Smooth muscle cell (in vitro differentiated cells): Measurements from ENCODE around the gene SCGB2A2. TPM values are rescaled to one million over a fixed set of nuclear protein-coding genes. Genes with fewer than 3 reads are reported as not detected.

Experiments used
- DNase-seq: peaks from one replicate; lab custom pipeline; 2025; ENCODE audit not compliant: unreplicated experiment; lab: John Stamatoyannopoulos, UW
- H2AFZ ChIP-seq: fragments of 200-600 bp; sonication (generic); 2 replicates; pipeline ENCODE4 v1.6.0; 2016; ENCODE audit warnings: antibody characterized with exemption, low read depth, mild to moderate bottlenecking
- H3F3A ChIP-seq: fragments of 200-600 bp; sonication (generic); 2 replicates; pipeline ENCODE4 v1.6.0; 2017; ENCODE audit warnings: antibody characterized with exemption, low read depth
- H3K27ac ChIP-seq: fragments of 200-600 bp; sonication (generic); 2 replicates; pipeline ENCODE4 v1.5.1; 2016; ENCODE audit warnings: low read depth, mild to moderate bottlenecking
- H3K27me3 ChIP-seq: fragments of 200-600 bp; sonication (generic); 2 replicates; pipeline ENCODE4 v1.6.1; 2016; ENCODE audit warnings: low read depth, mild to moderate bottlenecking
- H3K36me3 ChIP-seq: fragments of 200-600 bp; sonication (generic); 2 replicates; pipeline ENCODE4 v1.5.1; 2016; ENCODE audit warnings: low read depth
- H3K4me1 ChIP-seq: fragments of 200-600 bp; sonication (generic); 2 replicates; pipeline ENCODE4 v1.5.1; 2016; ENCODE audit warnings: low read depth
- H3K4me2 ChIP-seq: fragments of 200-600 bp; sonication (generic); 2 replicates; pipeline ENCODE4 v1.6.0; 2016; ENCODE audit warnings: mild to moderate bottlenecking
- H3K4me3 ChIP-seq: fragments of 200-600 bp; sonication (generic); 2 replicates; pipeline ENCODE4 v1.5.1; 2016; ENCODE audit warnings: mild to moderate bottlenecking
- H3K79me2 ChIP-seq: fragments of 200-600 bp; sonication (generic); 2 replicates; pipeline ENCODE4 v1.6.0; 2016; ENCODE audit warnings: low read depth, mild to moderate bottlenecking
- H3K9ac ChIP-seq: fragments of 200-600 bp; sonication (generic); 2 replicates; pipeline ENCODE4 v1.6.0; 2016; ENCODE audit warnings: low read depth
- H3K9me3 ChIP-seq: fragments of 200-600 bp; sonication (generic); replicated peaks from 2 replicates; pipeline ENCODE4 v1.5.1; 2016; ENCODE audit warnings: low read depth
- H4K20me1 ChIP-seq: fragments of 200-600 bp; sonication (generic); 2 replicates; pipeline ENCODE4 v1.6.0; 2016; ENCODE audit warnings: low read depth
- CTCF ChIP-seq: fragments of 200-600 bp; sonication (generic); IDR thresholded peaks from 2 replicates; pipeline ENCODE4 v1.5.1; 2017; ENCODE audit warnings: borderline replicate concordance, mild to moderate bottlenecking, antibody characterized with exemption; ENCODE audit not compliant: insufficient read depth, poor library complexity, severe bottlenecking
- WGBS: methylation state at CpG from one replicate; pipeline ENCODE4 v1.1.7; 2016; ENCODE audit warnings: low lambda C conversion rate; 5-methylcytosine and 5-hydroxymethylcytosine counted together
- polyA plus RNA-seq: library from polyadenylated mRNA; unstranded; fragments of >200 nt; fragmentation: Nextera tagmentation; extraction: Ambion mirVana; gene quantifications from 2 replicates; pipeline ENCODE4 v1.2.1, GENCODE V29; 2016
- total RNA-seq: library from RNA; depleted of rRNA; stranded (reverse); fragments of >200 nt; gene quantifications from 2 replicates; pipeline ENCODE4 v1.2.3, GENCODE V29; 2014

The SCGB2A2 gene
- total and polyA plus RNA-seq, 2 experiments from 2014 or later: not detected

- H3F3A ChIP-seq: no peaks in the 10 kb centered on the region
- H4K20me1 ChIP-seq: no peaks in the 10 kb centered on the region
- no peak overlapping the region for H3K9ac ChIP-seq
- H3K9me3 ChIP-seq: no peaks in the 10 kb centered on the region
- H3K36me3 ChIP-seq: no peaks in the 10 kb centered on the region
- WGBS: 85% methylated on average over 2 of the region's 2 CpGs
- H3K79me2 ChIP-seq: no peaks in the 10 kb centered on the region
- no peaks in the 10 kb centered on the region for H3K4me1 ChIP-seq
- no peak overlapping the region for H2AFZ ChIP-seq
- H3K27me3 ChIP-seq: no peaks in the 10 kb centered on the region
- no peak for DNase-seq
- H3K27ac ChIP-seq: no peak overlapping the region
- no peak overlapping the region for H3K4me2 ChIP-seq
- H3K4me3 ChIP-seq: no peak overlapping the region
- TF ChIP-seq CTCF: no peak
These were observed 13.7 kb upstream of the SCGB2A2 start for GRCh38 chr11:62256281-62256680.

- 62% methylated on average over 6 of the region's 6 CpGs for WGBS
- Histone ChIP-seq H3F3A (no peaks in the 10 kb centered on the region), H3K79me2 (no peaks in the 10 kb centered on the region), H3K36me3 (no peaks in the 10 kb centered on the region), H3K9me3 (no peaks in the 10 kb centered on the region), H2AFZ (no peak overlapping the region), H3K27me3 (peaks cover 1% of the 10 kb centered on the region), H3K4me1 (no peaks in the 10 kb centered on the region), H3K4me3 (no peak overlapping the region), H3K4me2 (no peak overlapping the region), H3K27ac (no peak overlapping the region), H4K20me1 (no peaks in the 10 kb centered on the region), H3K9ac (no peak overlapping the region)
- no peak for TF ChIP-seq CTCF
- DNase-seq: no peak
These were observed 9.6 kb upstream of the SCGB2A2 start for GRCh38 chr11:62260261-62260953.

- Histone ChIP-seq H2AFZ (no peak overlapping the region), H3K36me3 (no peaks in the 10 kb centered on the region), H3K27me3 (peaks cover 10% of the 10 kb centered on the region), H3F3A (no peaks in the 10 kb centered on the region), H3K4me3 (no peak overlapping the region), H3K4me1 (no peaks in the 10 kb centered on the region), H3K9ac (no peak overlapping the region), H3K9me3 (no peaks in the 10 kb centered on the region), H4K20me1 (no peaks in the 10 kb centered on the region), H3K27ac (no peak overlapping the region), H3K4me2 (no peak overlapping the region), H3K79me2 (no peaks in the 10 kb centered on the region)
- TF ChIP-seq CTCF: no peak
- no peak for DNase-seq
- WGBS: 93% methylated on average over 1 of the region's 1 CpG
These were observed 6.0 kb upstream of the SCGB2A2 start for GRCh38 chr11:62264004-62264403.

GRCh38 chr11:62266558-62266957 lies 3.4 kb upstream of the SCGB2A2 start:
- H3K36me3 ChIP-seq: no peaks in the 10 kb centered on the region
- no peaks in the 10 kb centered on the region for H3F3A ChIP-seq
- H3K27me3 ChIP-seq: peaks cover 21% of the 10 kb centered on the region
- no peak overlapping the region for H3K4me2 ChIP-seq
- WGBS: 84% methylated on average over 4 of the region's 4 CpGs
- no peaks in the 10 kb centered on the region for H3K79me2 ChIP-seq
- no peaks in the 10 kb centered on the region for H3K9me3 ChIP-seq
- H3K4me1 ChIP-seq: no peaks in the 10 kb centered on the region
- no peak for DNase-seq
- no peaks in the 10 kb centered on the region for H4K20me1 ChIP-seq
- no peak overlapping the region for H3K4me3 ChIP-seq
- no peak overlapping the region for H2AFZ ChIP-seq
- H3K9ac ChIP-seq: no peak overlapping the region
- no peak overlapping the region for H3K27ac ChIP-seq
- TF ChIP-seq CTCF: no peak
